Measurements from ENCODE around the gene ARHGEF7.
A peak's percentile ranks its signal among the peaks of the same experiment; 100 is the strongest.

ARHGEF7 gene

DNA sequence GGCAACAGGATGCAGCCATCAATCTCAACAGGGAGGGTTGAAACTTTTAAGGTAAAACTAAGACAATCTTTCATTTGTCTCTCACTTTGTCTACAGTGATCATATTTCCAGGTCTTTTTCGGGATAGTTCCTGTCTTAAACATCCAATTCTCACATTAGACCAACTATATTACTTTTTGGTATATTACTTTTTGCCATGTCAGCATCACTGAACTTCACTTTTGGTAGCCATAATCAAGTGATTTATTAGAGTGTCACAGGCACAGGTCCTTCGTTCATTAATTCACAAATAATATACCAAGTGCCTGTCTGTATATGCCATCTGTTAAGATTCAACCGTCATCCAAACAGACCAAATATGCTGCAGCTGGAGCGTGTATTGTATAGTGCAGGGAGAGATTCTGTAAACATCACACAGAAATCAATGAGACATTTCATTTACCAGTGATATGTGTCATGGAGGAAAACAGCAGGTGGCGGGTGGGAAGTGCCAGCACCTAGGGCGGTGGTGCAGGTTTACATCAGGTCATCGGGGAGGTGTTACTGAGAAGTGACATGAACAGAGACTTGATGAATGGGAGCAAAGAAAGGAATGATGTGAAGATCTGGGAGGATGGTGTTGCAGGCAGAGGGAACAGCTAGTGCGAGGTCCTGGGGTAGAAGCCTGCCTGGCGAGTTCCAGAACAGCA lies 24.9 kb downstream of the ARHGEF7 start:
- DNase-seq: no peak

DNA sequence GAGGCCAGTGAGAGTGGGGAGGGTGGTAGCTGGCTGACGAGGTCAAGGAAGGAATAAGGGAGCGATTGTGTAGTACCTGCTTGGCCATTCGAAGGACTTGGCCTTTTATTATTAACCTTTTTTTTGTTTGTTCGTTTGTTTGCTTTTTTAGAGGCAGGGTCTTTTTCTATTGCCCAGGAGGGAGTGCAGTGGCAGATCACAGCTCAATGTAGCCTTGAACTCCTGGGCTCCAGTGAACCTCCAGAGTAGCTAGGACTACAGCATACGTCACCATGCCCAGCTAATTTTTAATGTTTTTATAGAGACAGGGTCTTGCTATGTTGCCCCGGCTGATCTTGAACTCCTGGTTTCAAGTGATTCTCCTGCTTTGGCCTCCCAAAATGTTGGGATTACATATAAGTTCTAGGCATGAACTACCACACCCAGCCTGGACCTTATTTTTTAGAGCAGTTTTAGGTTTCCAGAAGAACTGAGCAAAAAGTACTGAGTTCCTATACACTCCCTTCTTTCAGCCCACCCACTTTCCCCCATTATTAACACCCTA lies 25.5 kb downstream of the ARHGEF7 start:
- no peak for DNase-seq

- DNase-seq: no peak
Observed at GRCh38 chr13:111142472-111142871, 27.4 kb downstream of the ARHGEF7 start.

DNA sequence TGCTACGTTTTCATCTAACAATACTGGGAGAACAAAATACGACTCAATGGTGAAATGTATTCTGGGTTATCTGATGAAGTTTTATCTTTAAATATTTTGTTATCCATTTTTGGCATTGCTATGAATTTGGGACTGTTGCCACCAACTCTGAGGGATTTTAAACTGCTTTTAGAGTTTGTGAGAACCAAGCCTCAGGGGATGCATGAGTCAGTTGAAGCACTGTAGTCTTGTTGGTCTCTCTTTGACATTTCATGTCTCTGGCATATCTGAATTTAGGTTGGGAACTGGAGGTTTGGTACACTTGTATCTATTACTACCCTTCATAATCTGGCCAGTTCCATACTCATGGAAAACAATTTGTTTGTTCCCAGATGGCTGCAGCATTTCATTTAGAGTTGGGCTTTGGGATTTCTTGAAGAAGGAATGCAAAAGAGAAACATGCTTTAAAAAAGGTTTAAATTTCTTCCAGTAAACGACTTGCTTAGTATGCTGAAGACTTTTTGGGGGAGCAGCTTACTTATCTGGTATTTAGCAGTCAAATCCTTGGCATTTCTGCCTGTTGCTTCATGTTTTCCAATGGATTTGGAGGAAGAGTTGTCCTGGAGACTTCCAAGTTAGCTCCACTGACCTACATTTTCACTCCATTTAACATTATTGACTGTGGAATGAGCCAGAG lies 28.9 kb downstream of the ARHGEF7 start:
- no peak for DNase-seq

- DNase-seq: no peak
Observed at GRCh38 chr13:111145071-111145470, 30.0 kb downstream of the ARHGEF7 start.

- no peak for DNase-seq
Observed at GRCh38 chr13:111145506-111145905, 30.4 kb downstream of the ARHGEF7 start.

DNA sequence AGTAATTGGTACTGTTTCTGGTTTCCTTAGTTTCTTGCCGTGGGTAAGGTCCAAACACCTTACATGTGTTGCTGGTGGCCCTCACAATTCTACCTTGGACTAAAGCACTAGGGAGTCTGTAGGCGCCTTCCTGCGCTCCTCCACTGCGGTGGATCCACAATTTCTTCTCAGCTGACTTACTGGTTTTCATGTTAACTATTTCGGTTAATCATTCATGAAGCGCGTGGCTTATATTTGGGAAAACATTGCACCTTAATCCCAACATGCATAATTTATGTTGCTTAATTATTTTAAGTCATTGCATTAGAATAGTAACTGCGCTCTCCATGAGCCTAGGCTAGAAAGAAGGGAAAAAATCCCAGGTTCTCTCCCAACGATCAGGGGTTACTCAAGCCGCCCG lies 37.7 kb downstream of the ARHGEF7 start:
- no peak for DNase-seq

GRCh38 chr13:111153279-111153976 lies 38.3 kb downstream of the ARHGEF7 start:
- peak; percentile 87 for DNase-seq

DNA sequence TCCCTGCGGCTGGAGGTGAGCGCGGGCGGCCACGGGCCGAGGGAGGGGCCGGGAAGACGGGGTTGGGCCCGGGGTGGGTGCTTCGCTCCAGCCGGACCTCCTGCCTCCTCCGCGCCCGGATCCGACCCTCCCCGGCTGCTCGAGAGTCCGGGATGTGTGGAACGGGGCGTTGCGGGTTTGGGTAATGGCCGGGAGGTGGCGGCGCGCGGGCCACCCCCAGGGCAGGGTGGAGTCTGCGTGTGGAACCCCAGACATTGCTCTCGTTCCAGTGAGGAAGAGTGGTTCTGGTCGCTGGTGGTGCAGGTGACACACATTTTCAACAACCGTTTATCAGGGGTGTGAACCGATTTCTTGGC lies 38.8 kb downstream of the ARHGEF7 start:
- DNase-seq: peak; percentile 46

GRCh38 chr13:111156421-111156820 lies 41.3 kb downstream of the ARHGEF7 start:
- DNase-seq: no peak

DNA sequence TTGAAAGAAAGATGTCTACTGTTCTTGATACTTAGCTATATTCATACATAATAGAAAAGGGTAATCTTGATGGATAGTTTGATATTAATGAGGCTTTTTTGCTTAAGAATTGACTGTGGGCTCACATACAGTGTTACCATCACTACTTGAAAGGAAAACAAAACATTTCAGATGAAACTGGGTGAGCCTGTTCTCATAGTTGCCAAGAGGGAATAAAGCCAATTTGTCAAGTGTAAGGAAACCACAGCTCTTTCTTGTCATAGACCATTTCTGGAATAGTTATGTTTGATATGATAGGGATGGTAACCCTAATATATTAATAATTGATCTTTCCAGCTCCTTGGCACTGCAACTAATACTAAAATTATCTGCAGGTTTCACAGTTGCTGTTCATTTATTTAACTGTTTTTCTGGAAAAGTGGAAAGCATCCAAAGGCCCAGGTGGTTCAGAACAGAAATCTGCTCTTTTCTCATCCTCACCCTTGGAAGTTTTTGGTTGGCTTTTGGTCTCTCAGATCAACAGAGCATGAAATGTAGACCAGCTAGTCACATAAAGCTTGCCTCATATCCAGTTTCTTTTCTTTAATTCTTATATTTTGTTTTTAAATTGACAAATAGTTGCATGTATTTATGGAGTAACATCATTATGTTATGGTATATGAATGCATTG lies 43.2 kb downstream of the ARHGEF7 start:
- no peak for DNase-seq

DNA sequence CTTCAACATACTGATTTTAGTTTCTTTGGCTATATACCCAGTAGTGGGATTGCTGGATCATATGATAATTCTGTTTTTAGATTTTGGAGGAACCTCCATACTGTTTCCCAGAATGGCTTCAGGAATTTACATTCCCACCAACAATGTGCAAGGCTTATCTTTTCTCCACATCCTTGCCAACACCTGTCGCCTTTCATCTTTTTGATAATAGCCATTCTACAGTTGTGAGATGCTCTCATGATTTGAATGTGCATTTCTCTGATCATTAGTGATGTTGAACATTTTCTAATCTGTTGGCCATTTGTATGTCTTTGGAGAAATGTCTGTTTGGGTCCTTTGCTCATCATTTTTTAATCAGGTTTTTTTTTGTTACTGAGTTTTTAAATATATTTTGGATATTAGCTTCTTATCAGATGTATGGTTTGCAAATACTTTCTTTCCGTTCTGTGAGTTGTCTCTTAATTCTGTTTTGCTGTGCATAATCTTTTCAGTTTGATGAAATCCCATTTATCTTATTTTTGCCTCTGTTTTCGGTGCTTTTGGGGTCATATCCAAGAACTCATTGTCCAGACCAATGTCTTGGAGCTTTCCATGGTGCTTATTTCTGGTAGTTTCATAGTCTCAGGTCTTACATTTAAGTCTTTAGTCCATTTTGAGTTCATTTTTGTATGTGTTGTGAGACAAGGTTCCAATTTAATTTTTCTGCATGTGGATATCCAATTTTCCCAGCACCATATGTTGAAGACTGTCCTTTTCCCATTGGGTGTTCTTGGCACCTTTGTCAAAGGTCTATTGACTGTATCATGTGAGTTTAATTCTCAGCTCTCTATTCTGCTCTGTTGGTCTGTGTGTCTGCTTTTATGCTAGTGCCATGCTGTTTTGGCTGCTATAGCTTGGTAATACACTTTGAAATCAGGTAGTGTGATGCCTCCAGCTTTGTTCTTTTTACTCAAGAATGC lies 44.5 kb downstream of the ARHGEF7 start:
- no peak for DNase-seq

DNA sequence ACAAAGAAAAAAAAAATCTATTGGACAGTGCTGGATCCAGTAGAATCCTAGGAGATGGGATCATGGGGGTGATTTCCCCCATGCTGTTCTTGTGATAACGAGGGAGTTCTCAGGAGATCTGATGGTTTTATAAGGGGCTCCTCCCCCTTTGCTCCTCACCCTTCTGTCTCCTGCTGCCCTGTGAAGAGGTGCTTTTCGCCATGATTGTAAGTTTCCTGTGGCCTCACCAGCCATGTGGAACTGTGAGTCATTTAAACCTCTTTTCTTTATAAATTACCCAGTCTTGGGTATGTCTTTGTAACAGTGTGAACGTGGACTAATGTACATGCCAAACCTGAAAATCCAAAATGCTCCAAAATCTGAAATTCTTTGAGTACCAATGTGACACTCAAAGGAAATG lies 45.5 kb downstream of the ARHGEF7 start:
- DNase-seq: no peak

- DNase-seq: no peak
Observed at GRCh38 chr13:111161601-111162600, 46.8 kb downstream of the ARHGEF7 start.

DNA sequence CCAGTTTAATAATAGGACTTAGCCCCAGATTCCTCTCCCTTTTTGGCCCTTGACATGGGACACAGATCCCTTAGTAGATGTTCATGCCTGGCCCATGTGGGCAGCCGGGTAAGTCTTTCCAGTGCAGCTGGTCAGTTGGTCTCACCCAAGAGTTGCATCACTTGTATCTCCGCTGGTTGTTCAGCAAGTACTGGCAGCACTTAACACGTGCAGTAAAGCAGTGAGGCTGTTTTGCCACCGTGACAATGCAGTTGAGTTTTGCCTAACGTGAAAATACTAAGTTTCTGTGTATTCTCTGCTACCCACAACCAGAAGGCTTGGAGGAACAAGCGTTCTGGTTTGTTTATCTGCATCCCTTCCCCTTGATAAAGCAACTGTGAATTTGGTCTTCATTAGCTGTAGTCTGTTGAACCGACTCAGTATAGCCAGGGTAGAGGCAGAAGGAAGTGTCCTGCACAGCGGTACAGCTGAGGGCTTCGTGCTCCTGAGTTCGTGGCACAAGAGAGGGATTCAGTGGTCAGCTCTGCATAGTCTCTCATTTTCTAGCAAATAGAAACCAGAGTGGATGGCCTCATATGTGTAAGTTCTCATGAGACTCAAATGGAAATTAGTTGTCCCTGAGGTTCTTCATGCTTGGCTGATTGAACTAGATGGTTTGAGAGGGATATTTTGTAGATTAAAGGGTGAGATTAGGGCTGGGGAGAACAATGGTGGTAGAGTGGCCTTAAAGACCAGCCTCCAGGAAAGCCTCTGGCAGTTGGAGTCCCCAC lies 50.3 kb downstream of the ARHGEF7 start:
- DNase-seq: no peak

DNA sequence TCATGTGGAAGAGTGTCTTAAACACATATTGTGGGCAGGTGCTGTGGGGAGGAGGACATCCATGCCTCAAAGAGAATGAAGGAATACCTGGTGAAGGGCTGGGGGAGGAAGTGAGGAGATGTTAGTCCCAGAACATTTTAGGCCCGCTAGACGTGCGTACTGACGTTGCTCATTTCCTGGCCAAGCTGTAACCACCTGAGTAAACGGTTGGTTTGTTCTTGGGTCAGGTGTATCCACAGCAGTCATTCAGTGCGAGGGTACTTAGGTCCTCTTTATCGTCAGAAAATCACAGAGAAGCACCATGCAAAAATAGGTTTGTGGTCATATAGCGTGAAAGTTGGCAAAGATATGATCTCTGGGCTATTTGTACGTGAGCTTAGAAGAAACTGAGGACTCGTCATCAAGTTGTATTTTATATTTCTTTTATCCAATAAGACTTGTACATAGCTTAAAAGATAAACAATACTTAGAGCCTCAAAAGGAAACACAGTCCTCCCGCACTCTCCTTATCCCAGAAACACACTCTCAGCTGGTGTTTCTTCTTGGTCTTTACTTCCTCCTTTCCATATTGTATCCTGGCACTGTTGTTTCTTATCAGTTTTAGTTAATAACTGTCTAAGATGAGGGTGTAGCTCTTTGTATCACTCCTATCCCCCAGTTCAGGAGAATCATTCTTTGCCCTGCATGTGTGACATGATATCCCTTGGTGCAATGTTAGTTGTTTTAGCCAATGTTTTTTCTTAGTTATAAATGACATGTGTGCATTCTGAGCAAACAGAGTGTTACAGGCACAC lies 52.0 kb downstream of the ARHGEF7 start:
- no peak for DNase-seq

GRCh38 chr13:111168107-111168506 lies 53.0 kb downstream of the ARHGEF7 start:
- DNase-seq: no peak

DNA sequence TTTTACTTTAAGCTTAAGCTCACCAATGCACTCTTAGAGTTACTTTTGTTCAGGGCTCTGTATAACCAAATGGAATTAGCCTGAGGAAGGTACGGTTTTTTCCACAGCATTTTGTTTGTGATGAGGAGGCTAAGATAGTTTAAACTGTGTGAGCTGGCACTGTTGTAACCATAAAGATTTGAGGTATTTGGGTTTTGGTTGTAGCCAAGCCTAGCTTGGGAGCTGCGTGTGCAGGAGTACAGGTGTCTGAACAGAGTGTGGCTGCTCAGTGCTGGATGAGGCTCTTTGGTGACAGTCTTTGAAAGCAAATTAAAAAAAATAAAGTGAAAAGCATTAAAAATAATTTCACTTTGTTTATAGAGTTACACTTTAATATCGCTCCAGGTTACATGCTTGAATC lies 56.0 kb downstream of the ARHGEF7 start:
- DNase-seq: no peak

- no peak for DNase-seq
Observed at GRCh38 chr13:111171629-111172028, 56.5 kb downstream of the ARHGEF7 start.

Data from effector CD8-positive, alpha-beta T cell (primary cell).